ENCODE measurements around the gene EXOC4. TPM values are rescaled to one million over a fixed set of nuclear protein-coding genes. Genes with fewer than 3 reads are reported as not detected.

Gene EXOC4
- total and polyA plus RNA-seq, 2 of the 8 experiments (the other 6 are each of a cell fraction or from before 2014, with no cell fraction given) = 27.0 to 67.3 TPM

DNA sequence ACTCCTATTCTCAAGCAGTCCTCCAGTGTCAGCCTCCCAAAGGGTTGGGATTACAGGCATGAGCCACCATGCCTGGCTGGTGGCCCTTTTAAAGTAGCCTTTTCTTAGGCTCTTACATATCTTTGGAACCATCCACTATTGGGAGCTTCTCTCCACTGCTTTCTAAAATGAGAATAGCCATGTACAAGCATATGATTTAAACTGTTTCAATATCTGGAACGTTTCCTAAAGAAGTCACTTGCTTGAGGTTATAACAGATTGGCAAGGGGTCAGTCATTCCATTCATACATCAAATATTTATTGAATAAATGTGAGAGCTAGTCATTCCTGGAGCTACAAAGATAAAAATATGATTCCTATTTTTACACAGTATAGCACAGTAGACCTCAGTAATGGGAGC, 776.9 kb downstream of the EXOC4 start (continued):
- TF ChIP-seq, protein P1, sequence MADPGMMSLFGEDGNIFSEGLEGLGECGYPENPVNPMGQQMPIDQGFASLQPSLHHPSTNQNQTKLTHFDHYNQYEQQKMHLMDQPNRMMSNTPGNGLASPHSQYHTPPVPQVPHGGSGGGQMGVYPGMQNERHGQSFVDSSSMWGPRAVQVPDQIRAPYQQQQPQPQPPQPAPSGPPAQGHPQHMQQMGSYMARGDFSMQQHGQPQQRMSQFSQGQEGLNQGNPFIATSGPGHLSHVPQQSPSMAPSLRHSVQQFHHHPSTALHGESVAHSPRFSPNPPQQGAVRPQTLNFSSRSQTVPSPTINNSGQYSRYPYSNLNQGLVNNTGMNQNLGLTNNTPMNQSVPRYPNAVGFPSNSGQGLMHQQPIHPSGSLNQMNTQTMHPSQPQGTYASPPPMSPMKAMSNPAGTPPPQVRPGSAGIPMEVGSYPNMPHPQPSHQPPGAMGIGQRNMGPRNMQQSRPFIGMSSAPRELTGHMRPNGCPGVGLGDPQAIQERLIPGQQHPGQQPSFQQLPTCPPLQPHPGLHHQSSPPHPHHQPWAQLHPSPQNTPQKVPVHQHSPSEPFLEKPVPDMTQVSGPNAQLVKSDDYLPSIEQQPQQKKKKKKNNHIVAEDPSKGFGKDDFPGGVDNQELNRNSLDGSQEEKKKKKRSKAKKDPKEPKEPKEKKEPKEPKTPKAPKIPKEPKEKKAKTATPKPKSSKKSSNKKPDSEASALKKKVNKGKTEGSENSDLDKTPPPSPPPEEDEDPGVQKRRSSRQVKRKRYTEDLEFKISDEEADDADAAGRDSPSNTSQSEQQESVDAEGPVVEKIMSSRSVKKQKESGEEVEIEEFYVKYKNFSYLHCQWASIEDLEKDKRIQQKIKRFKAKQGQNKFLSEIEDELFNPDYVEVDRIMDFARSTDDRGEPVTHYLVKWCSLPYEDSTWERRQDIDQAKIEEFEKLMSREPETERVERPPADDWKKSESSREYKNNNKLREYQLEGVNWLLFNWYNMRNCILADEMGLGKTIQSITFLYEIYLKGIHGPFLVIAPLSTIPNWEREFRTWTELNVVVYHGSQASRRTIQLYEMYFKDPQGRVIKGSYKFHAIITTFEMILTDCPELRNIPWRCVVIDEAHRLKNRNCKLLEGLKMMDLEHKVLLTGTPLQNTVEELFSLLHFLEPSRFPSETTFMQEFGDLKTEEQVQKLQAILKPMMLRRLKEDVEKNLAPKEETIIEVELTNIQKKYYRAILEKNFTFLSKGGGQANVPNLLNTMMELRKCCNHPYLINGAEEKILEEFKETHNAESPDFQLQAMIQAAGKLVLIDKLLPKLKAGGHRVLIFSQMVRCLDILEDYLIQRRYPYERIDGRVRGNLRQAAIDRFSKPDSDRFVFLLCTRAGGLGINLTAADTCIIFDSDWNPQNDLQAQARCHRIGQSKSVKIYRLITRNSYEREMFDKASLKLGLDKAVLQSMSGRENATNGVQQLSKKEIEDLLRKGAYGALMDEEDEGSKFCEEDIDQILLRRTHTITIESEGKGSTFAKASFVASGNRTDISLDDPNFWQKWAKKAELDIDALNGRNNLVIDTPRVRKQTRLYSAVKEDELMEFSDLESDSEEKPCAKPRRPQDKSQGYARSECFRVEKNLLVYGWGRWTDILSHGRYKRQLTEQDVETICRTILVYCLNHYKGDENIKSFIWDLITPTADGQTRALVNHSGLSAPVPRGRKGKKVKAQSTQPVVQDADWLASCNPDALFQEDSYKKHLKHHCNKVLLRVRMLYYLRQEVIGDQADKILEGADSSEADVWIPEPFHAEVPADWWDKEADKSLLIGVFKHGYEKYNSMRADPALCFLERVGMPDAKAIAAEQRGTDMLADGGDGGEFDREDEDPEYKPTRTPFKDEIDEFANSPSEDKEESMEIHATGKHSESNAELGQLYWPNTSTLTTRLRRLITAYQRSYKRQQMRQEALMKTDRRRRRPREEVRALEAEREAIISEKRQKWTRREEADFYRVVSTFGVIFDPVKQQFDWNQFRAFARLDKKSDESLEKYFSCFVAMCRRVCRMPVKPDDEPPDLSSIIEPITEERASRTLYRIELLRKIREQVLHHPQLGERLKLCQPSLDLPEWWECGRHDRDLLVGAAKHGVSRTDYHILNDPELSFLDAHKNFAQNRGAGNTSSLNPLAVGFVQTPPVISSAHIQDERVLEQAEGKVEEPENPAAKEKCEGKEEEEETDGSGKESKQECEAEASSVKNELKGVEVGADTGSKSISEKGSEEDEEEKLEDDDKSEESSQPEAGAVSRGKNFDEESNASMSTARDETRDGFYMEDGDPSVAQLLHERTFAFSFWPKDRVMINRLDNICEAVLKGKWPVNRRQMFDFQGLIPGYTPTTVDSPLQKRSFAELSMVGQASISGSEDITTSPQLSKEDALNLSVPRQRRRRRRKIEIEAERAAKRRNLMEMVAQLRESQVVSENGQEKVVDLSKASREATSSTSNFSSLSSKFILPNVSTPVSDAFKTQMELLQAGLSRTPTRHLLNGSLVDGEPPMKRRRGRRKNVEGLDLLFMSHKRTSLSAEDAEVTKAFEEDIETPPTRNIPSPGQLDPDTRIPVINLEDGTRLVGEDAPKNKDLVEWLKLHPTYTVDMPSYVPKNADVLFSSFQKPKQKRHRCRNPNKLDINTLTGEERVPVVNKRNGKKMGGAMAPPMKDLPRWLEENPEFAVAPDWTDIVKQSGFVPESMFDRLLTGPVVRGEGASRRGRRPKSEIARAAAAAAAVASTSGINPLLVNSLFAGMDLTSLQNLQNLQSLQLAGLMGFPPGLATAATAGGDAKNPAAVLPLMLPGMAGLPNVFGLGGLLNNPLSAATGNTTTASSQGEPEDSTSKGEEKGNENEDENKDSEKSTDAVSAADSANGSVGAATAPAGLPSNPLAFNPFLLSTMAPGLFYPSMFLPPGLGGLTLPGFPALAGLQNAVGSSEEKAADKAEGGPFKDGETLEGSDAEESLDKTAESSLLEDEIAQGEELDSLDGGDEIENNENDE (IDR thresholded peaks at IDR 0.05; ENCODE audit: insufficient replicate concordance, low read length) = no peak
- TF ChIP-seq TBP (IDR thresholded peaks at IDR 0.05; ENCODE audit: low read depth, low read length) = no peak
- TF ChIP-seq KDM5A (IDR thresholded peaks at IDR 0.05; ENCODE audit: low read length) = no peak
- TF ChIP-seq BCL11A (IDR thresholded peaks at IDR 0.05; ENCODE audit: low read depth in 2 of 2, low read length in 2 of 2) = no peak
